ENCODE measurements around the gene IRAK1BP1.

Gene IRAK1BP1

GRCh38 chr6:78947962-78948361, 80.6 kb downstream of the IRAK1BP1 start:
- no peak for TF ChIP-seq CTCF (IDR thresholded peaks at IDR 0.05; ENCODE audit: extremely low read depth, missing control alignments)
- no peak for DNase-seq (ENCODE audit: low spot score)

GRCh38 chr6:78948785-78949184, 81.4 kb downstream of the IRAK1BP1 start:
- no peak for DNase-seq (ENCODE audit: low spot score)
- no peak for TF ChIP-seq CTCF (IDR thresholded peaks at IDR 0.05; ENCODE audit: extremely low read depth, missing control alignments)

GRCh38 chr6:78952362-78952761, 85.0 kb downstream of the IRAK1BP1 start:
- no peak for DNase-seq (ENCODE audit: low spot score)
- TF ChIP-seq CTCF (IDR thresholded peaks at IDR 0.05; ENCODE audit: extremely low read depth, missing control alignments) = no peak

Data from GM20000 (cell line).